Adrenal gland (tissue), 12 donors: ENCODE data around the gene TCEA2. TPM values are rescaled to one million over a fixed set of nuclear protein-coding genes. Genes with fewer than 3 reads are reported as not detected.

ENCODE experiments used
- DNase-seq, 7 donors: peaks; one replicate each; pipeline ENCODE4 v3.0.0-alpha.2; 2019 to 2020
- H3K27ac ChIP-seq, 5 donors: fragments of 200-600 bp; sonication (generic) in 4 of 5; 1 replicate in 3 of 5; 2 replicates in 2 of 5; pipeline versions ENCODE4 v1.5.1 to v1.8.0; 2016 to 2020; ENCODE audit warnings: mild to moderate bottlenecking in 1 of 5
- H3K27me3 ChIP-seq: fragments of 200-600 bp; 2 replicates; pipeline ENCODE4 v1.8.0; 2021
- H3K36me3 ChIP-seq, 2 donors: fragments of 200-600 bp; replicated peaks in 1 of 2; 1 replicate in 1 of 2; 2 replicates in 1 of 2; pipeline versions ENCODE4 v1.5.1 to v1.8.0; 2018 to 2022
- H3K4me1 ChIP-seq, 2 donors: fragments of 200-600 bp; replicated peaks in 1 of 2; 1 replicate in 1 of 2; 2 replicates in 1 of 2; pipeline versions ENCODE4 v1.5.1 to v1.8.0; 2018 to 2021
- H3K4me3 ChIP-seq, 4 donors: fragments of 200-600 bp; sonication (generic) in 3 of 4; one replicate each; pipeline ENCODE4 v1.5.1; 2016 to 2018
- H3K9me3 ChIP-seq, 3 donors: fragments of 200-600 bp; sonication (generic) in 1 of 3; replicated peaks in 1 of 3; 1 replicate in 2 of 3; 2 replicates in 1 of 3; pipeline versions ENCODE4 v1.5.1 to v1.8.0; 2016 to 2021
- POLR2A ChIP-seq, 2 donors: fragments of 450-650 bp; IDR thresholded peaks; one replicate each; pipeline ENCODE4 v1.6.1; 2017; ENCODE audit warnings: antibody characterized with exemption in 2 of 2, mild to moderate bottlenecking in 2 of 2, moderate library complexity in 1 of 2
- WGBS, 4 donors: extraction: QIAGEN DNeasy Blood & Tissue Kit in 2 of 4; methylation state at CpG; one replicate each; pipeline versions ENCODE4 v1.1.5 to v1.1.7; 2013 to 2017; 5-methylcytosine and 5-hydroxymethylcytosine counted together
- intact Hi-C, 2 donors: fragments of 100-400 bp; cut with DNase I; formaldehyde crosslinking; loops; one replicate each; pipeline versions ENCODE4 v1.14.1 to v1.15.0; 2022 to 2023
- polyA plus RNA-seq, 3 donors: library from polyadenylated mRNA; stranded (reverse); fragments of 200-250 nt in 2 of 3; fragments of 350-450 nt in 1 of 3; fragmentation: Illumina TruSeq in 1 of 3; extraction: RNeasy Lipid Tissue Mini Kit (QIAGEN cat#74804) in 1 of 3; gene quantifications; one replicate each; pipeline ENCODE4 v1.2.3, GENCODE V29; 2013 to 2014
- total RNA-seq, 9 donors: library from RNA; depleted of rRNA in 4 of 9; stranded (reverse); fragments of >200 nt in 4 of 9; fragments of 120-200 nt in 1 of 9; fragmentation: NEBNext Ultra II Directional in 1 of 9; extraction: Animal tissue kit (Norgen Biotek cat#: 25700) in 1 of 9; gene quantifications; one replicate each; pipeline versions ENCODE4 v1.1.0 to v1.2.4, GENCODE V29; 2013 to 2023
- TF ChIP-seq, protein P1 (sequence below), 6 experiments: fragments of 450-650 bp in 4 of 6; fragments of 200-600 bp in 2 of 6; sonication (generic) in 1 of 6; IDR thresholded peaks; 1 replicate in 5 of 6; 2 replicates in 1 of 6; pipeline versions ENCODE4 v1.5.1 to v1.8.0; 2016 to 2021; ENCODE audit warnings: antibody characterized with exemption in 6 of 6, mild to moderate bottlenecking in 2 of 6, moderate library complexity in 1 of 6
- donor health status: healthy with polysubstance abuse.
- donor health status: Bipolar disorder and iron deficiency.
- donor health status: DM: yes; HTN: yes; CAD: no.
- donor health status: DM: no; HTN: no; CAD: no.
- donor health status: DM: no; HTN: no; CAD: no.
- donor health status: DM: yes; HTN: yes; CAD: no.

TCEA2 gene
- total and polyA plus RNA-seq, 12 donors, result 12.6 to 184 (median 53.7) TPM

GRCh38 chr20:64058536-64058935, 4.5 kb upstream of the TCEA2 start:
- 78 to 81% (median 80%) methylated on average over 9 to 12 of the region's 12 CpGs for WGBS, 4 donors
- intact Hi-C loops, result no loop called here

DNA sequence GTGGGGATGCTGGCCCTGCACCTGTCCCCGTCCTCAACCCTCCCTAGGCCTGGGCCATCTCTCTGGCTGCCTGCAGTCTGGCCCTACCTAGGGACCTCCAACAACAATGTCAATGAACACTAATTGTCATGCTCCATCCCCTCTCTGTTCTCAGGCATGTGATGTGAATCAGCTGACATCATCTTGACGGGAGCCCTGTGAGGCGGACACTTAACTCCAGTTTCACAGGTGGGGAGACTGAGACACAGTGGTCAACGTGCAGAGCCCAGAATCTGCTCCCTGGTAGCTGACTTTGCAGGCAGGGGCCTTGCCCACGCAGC, 762 bp upstream of the TCEA2 start:
- H3K36me3 ChIP-seq, result no peaks in the 10 kb centered on the region
- H3K27me3 ChIP-seq, result no peaks in the 10 kb centered on the region
- peak overlapping the region in 3 of 5 donors; percentile 70 to 79 (median 70) for H3K27ac ChIP-seq
- no peak for DNase-seq
- 44 to 59% (median 55%) methylated on average over 3 to 5 of the region's 5 CpGs for WGBS, 4 donors
- H3K9me3 ChIP-seq, result no peaks in the 10 kb centered on the region
- intact Hi-C loops, result no loop called here
- peaks cover 20 to 26% of the 10 kb centered on the region in 2 donors for H3K4me1 ChIP-seq
- peak overlapping the region in 2 of 4 donors; percentile 85 to 93 for H3K4me3 ChIP-seq
- no peak for TF ChIP-seq POLR2A (IDR thresholded peaks at IDR 0.05)
- TF ChIP-seq, protein P1, sequence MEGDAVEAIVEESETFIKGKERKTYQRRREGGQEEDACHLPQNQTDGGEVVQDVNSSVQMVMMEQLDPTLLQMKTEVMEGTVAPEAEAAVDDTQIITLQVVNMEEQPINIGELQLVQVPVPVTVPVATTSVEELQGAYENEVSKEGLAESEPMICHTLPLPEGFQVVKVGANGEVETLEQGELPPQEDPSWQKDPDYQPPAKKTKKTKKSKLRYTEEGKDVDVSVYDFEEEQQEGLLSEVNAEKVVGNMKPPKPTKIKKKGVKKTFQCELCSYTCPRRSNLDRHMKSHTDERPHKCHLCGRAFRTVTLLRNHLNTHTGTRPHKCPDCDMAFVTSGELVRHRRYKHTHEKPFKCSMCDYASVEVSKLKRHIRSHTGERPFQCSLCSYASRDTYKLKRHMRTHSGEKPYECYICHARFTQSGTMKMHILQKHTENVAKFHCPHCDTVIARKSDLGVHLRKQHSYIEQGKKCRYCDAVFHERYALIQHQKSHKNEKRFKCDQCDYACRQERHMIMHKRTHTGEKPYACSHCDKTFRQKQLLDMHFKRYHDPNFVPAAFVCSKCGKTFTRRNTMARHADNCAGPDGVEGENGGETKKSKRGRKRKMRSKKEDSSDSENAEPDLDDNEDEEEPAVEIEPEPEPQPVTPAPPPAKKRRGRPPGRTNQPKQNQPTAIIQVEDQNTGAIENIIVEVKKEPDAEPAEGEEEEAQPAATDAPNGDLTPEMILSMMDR (IDR thresholded peaks at IDR 0.05), result no peak

More at GRCh38 chr20:64058536-64058935, 4.5 kb upstream of the TCEA2 start:
- Histone ChIP-seq H3K27me3 (peaks cover 11% of the 10 kb centered on the region), H3K27ac (no peak overlapping the region), H3K9me3 (no peaks in the 10 kb centered on the region), H3K4me3 (no peak overlapping the region), H3K4me1 (peaks cover 5 to 9% of the 10 kb centered on the region in 2 donors), H3K36me3 (no peaks in the 10 kb centered on the region)
- no peak for DNase-seq
- TF ChIP-seq, protein P1 (IDR thresholded peaks at IDR 0.05), result no peak
- no peak for TF ChIP-seq POLR2A (IDR thresholded peaks at IDR 0.05)

DNA sequence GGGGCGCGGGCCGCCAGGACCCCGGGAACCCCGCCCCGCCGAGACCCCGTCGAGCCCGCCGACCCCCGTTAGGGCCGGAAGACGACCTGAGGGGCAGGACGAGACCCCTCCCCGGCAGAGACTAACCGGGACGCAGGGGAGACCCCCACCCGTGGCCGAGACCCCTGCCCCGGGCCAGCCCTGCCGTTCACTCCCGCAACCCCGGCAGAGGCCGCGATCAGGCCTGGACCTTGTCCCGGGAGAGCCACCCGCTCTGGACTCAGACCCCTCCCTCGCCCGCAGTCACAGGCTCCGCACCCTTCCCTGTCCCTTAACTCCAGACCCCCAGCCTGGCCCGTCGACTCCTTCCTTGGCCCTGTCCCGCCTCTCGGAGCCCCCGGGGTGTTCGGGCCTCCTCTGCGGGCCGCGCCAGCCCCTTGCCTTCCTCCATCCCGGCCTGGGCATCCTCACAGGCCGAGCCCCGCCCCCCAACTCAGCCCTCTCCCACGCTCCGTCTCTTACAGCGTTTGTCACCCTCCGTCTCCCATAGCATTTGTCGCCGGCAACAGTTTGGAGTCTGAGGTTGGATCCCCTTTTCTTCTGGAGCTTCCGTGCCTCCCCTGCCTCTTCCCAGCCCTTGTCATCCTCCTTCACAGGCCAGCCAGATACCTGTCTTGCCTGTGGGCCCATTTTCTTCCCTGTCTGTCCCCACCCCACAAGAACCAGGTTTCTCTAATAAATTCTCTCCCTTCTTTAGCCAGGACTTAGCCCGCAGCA, 569 bp downstream of the TCEA2 start:
- Histone ChIP-seq H3K9me3 (no peaks in the 10 kb centered on the region), H3K4me3 (peak overlapping the region; percentile 30 to 93 (median 67)), H3K27ac (peak overlapping the region; percentile 19 to 79 (median 66)), H3K4me1 (peaks cover 20 to 26% of the 10 kb centered on the region in 2 donors), H3K27me3 (no peaks in the 10 kb centered on the region), H3K36me3 (no peaks in the 10 kb centered on the region)
- intact Hi-C loops, result no loop called here
- WGBS, 4 donors, result 1 to 3% (median 2%) methylated on average over 30 to 51 of the region's 51 CpGs
- peak in 5 of 7 donors; percentile 41 to 71 (median 44) for DNase-seq
- TF ChIP-seq, protein P1 (IDR thresholded peaks at IDR 0.05), result no peak
- TF ChIP-seq POLR2A (IDR thresholded peaks at IDR 0.05), result no peak

GRCh38 chr20:64064145-64064698, 1.2 kb downstream of the TCEA2 start:
- H3K27me3 ChIP-seq, result no peaks in the 10 kb centered on the region
- H3K4me1 ChIP-seq, result peaks cover 20 to 26% of the 10 kb centered on the region in 2 donors
- peak overlapping the region; percentile 19 to 79 (median 54) for H3K27ac ChIP-seq
- peak; percentile 72 to 87 (median 86) for DNase-seq
- 11 to 34% (median 20%) methylated on average over 9 to 12 of the region's 12 CpGs for WGBS, 4 donors
- H3K9me3 ChIP-seq, result no peaks in the 10 kb centered on the region
- no peaks in the 10 kb centered on the region for H3K36me3 ChIP-seq
- H3K4me3 ChIP-seq, result peak overlapping the region in 1 of 4 donors; percentile 93
- TF ChIP-seq, protein P1 (IDR thresholded peaks at IDR 0.05), result no peak
- peak in 1 of 2 donors; percentile 17 for TF ChIP-seq POLR2A (IDR thresholded peaks at IDR 0.05)
- intact Hi-C loops, result no loop called here
